Small intestine (tissue), 7 donors: Measurements from ENCODE around the gene ATG13. TPM values are rescaled to one million over a fixed set of nuclear protein-coding genes. Genes with fewer than 3 reads are reported as not detected.

ENCODE experiments used
- DNase-seq, 2 donors: peaks; one replicate each; pipeline versions ENCODE4 v3.0.0 to v3.0.0-alpha.2; 2013
- FAIRE-seq: peaks from 2 replicates; lab custom pipeline; 2012; peaks lifted over from hg19 to GRCh38; lab: Jason Lieb, UNC
- H3K27ac ChIP-seq, 3 donors: one replicate each; pipeline ENCODE4 v1.5.1; 2013; ENCODE audit warnings: low read length in 2 of 3, mild to moderate bottlenecking in 2 of 3, control low read depth in 1 of 3, inconsistent platforms in 1 of 3, low read depth in 1 of 3, moderate library complexity in 1 of 3
- H3K27me3 ChIP-seq, 3 donors: one replicate each; pipeline ENCODE4 v1.6.1; 2013; ENCODE audit warnings: low read length in 3 of 3, inconsistent platforms in 1 of 3; ENCODE audit not compliant: control insufficient read depth in 3 of 3, insufficient read depth in 3 of 3
- H3K36me3 ChIP-seq, 3 donors: one replicate each; pipeline ENCODE4 v1.6.1; 2013; ENCODE audit warnings: low read length in 3 of 3, inconsistent platforms in 1 of 3, low read depth in 1 of 3, mild to moderate bottlenecking in 1 of 3, moderate library complexity in 1 of 3; ENCODE audit not compliant: control insufficient read depth in 3 of 3, insufficient read depth in 2 of 3
- H3K4me1 ChIP-seq, 3 donors: one replicate each; pipeline ENCODE4 v1.6.1; 2013; ENCODE audit warnings: low read length in 2 of 3, inconsistent platforms in 1 of 3, low read depth in 1 of 3, mild to moderate bottlenecking in 1 of 3, moderate library complexity in 1 of 3; ENCODE audit not compliant: control insufficient read depth in 3 of 3, insufficient read depth in 2 of 3
- H3K4me3 ChIP-seq, 3 donors: one replicate each; pipeline ENCODE4 v1.5.1; 2013; ENCODE audit warnings: low read length in 3 of 3, control low read depth in 1 of 3, inconsistent platforms in 1 of 3, low read depth in 1 of 3, mild to moderate bottlenecking in 1 of 3, moderate library complexity in 1 of 3
- H3K9me3 ChIP-seq, 2 donors: one replicate each; pipeline ENCODE4 v1.6.1; 2013; ENCODE audit warnings: low read depth in 1 of 2, low read length in 1 of 2; ENCODE audit not compliant: control insufficient read depth in 2 of 2, insufficient read depth in 1 of 2
- WGBS, 3 donors: extraction: QIAGEN DNeasy Blood & Tissue Kit; methylation state at CpG; one replicate each; pipeline ENCODE4 v1.1.7; 2013; 5-methylcytosine and 5-hydroxymethylcytosine counted together
- polyA plus RNA-seq, 4 donors: library from polyadenylated mRNA; stranded (reverse) in 3 of 4; unstranded in 1 of 4; fragments of 200-250 nt in 3 of 4; fragments of 120-200 nt in 1 of 4; gene quantifications; one replicate each; pipeline versions ENCODE4 v1.2.1 to v1.2.3, GENCODE V29; 2013
- donor health status: healthy with polysubstance abuse.
- donor health status: control.
- donor health status: control.
- donor health status: Bipolar disorder and iron deficiency.
- donor health status: healthy.

Gene ATG13
- polyA plus RNA-seq, 4 donors, result 35.7 to 55.3 (median 37.4) TPM

GRCh38 chr11:46692450-46692849 lies 75.1 kb downstream of the ATG13 start:
- Histone ChIP-seq H3K27ac (no peak overlapping the region), H3K4me1 (no peaks in the 10 kb centered on the region), H3K27me3 (no peaks in the 10 kb centered on the region), H3K36me3 (peaks cover 13 to 80% (median 24%) of the 10 kb centered on the region in 3 donors), H3K4me3 (no peak overlapping the region), H3K9me3 (no peaks in the 10 kb centered on the region)
- WGBS, 3 donors, result 90 to 94% (median 90%) methylated on average over 4 of the region's 4 CpGs
- DNase-seq, result no peak
- no peak for FAIRE-seq

DNA sequence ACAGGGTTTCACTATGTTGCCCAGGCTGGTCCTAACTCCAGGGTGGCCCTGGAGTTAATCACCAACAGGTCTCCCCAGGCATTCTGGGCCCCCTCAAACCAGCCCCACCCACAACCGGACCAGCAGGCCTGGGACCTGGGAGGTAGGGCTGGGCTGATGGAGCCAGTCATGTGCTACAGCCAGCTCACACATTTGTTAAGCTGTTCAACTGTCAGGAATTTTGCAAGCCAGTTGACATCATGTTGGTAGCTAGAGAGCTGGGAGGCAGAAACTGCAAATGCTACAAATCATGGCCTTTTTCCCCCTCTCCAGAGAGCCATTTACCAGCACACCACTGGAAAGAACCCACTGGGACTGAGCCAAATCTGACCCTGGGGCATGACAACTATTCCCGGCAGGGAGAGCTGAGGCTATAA lies 76.3 kb downstream of the ATG13 start:
- no peak for DNase-seq
- Histone ChIP-seq H3K4me3 (no peak overlapping the region), H3K4me1 (peaks cover 0 to 6% (median 0%) of the 10 kb centered on the region in 3 donors), H3K36me3 (peaks cover 13 to 75% (median 22%) of the 10 kb centered on the region in 3 donors), H3K27ac (peak overlapping the region in 1 of 3 donors; percentile 11), H3K27me3 (no peaks in the 10 kb centered on the region), H3K9me3 (no peaks in the 10 kb centered on the region)
- WGBS, 3 donors, result 87 to 91% (median 88%) methylated on average over 2 of the region's 2 CpGs
- FAIRE-seq, result no peak

DNA sequence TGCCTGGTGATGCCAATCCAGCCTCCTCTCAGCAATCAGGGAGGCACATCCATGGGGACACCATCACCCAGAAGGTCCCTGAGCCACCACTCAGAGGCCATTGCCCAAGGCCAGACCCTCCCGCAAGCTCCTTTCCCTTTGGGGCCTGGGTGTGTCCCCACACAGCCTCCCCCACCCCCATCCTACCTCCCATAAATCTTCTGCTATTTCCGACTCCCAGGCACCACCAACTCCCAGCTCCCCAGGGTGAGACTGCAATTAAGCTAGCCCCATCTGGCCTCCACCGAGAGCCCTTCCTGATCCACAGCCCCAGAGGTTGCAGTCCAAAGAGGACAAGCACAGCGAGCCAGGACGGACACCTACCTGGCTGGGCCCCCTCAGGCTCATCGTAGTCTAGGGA lies 76.7 kb downstream of the ATG13 start:
- Histone ChIP-seq H3K4me3 (no peak overlapping the region), H3K36me3 (peaks cover 13 to 72% (median 22%) of the 10 kb centered on the region in 3 donors), H3K9me3 (no peaks in the 10 kb centered on the region), H3K27me3 (no peaks in the 10 kb centered on the region), H3K4me1 (peaks cover 0 to 8% (median under 1%) of the 10 kb centered on the region in 3 donors), H3K27ac (peak overlapping the region in 1 of 3 donors; percentile 11)
- DNase-seq (no peak), FAIRE-seq (no peak)
- 89 to 94% (median 92%) methylated on average over 6 of the region's 6 CpGs for WGBS, 3 donors

- peaks cover 13 to 72% (median 22%) of the 10 kb centered on the region in 3 donors for H3K36me3 ChIP-seq
- no peak overlapping the region for H3K27ac ChIP-seq
- no peak for DNase-seq
- H3K4me3 ChIP-seq, result no peak overlapping the region
- H3K4me1 ChIP-seq, result peaks cover 0 to 8% (median 3%) of the 10 kb centered on the region in 3 donors
- H3K9me3 ChIP-seq, result no peaks in the 10 kb centered on the region
- FAIRE-seq, result no peak
- 85 to 91% (median 90%) methylated on average over 7 of the region's 7 CpGs for WGBS, 3 donors
- no peaks in the 10 kb centered on the region for H3K27me3 ChIP-seq
These were observed 77.3 kb downstream of the ATG13 start for GRCh38 chr11:46694607-46695006.

GRCh38 chr11:46695345-46696211 lies 78.2 kb downstream of the ATG13 start:
- no peaks in the 10 kb centered on the region for H3K27me3 ChIP-seq
- H3K4me1 ChIP-seq, result peaks cover 0 to 8% (median 3%) of the 10 kb centered on the region in 3 donors
- 90 to 92% (median 90%) methylated on average over 12 of the region's 12 CpGs for WGBS, 3 donors
- H3K27ac ChIP-seq, result no peak overlapping the region
- FAIRE-seq (no peak), DNase-seq (no peak)
- H3K36me3 ChIP-seq, result peaks cover 12 to 68% (median 21%) of the 10 kb centered on the region in 3 donors
- no peak overlapping the region for H3K4me3 ChIP-seq
- no peaks in the 10 kb centered on the region for H3K9me3 ChIP-seq

GRCh38 chr11:46696212-46696558 lies 78.8 kb downstream of the ATG13 start:
- H3K9me3 ChIP-seq, result no peaks in the 10 kb centered on the region
- 50 to 76% (median 60%) methylated on average over 11 of the region's 11 CpGs for WGBS, 3 donors
- no peak overlapping the region for H3K27ac ChIP-seq
- FAIRE-seq, result no peak
- no peak for DNase-seq
- peaks cover 9 to 64% (median 19%) of the 10 kb centered on the region in 3 donors for H3K36me3 ChIP-seq
- H3K4me3 ChIP-seq, result no peak overlapping the region
- H3K4me1 ChIP-seq, result peaks cover 0 to 8% (median 3%) of the 10 kb centered on the region in 3 donors
- H3K27me3 ChIP-seq, result no peaks in the 10 kb centered on the region

- no peak for DNase-seq
- Histone ChIP-seq H3K4me1 (peaks cover 0 to 15% (median 3%) of the 10 kb centered on the region in 3 donors), H3K9me3 (no peaks in the 10 kb centered on the region), H3K4me3 (no peak overlapping the region), H3K36me3 (peaks cover 3 to 57% (median 19%) of the 10 kb centered on the region in 3 donors), H3K27me3 (no peaks in the 10 kb centered on the region), H3K27ac (no peak overlapping the region)
- FAIRE-seq, result no peak
- 72 to 81% (median 76%) methylated on average over 3 of the region's 3 CpGs for WGBS, 3 donors
These were observed 80.0 kb downstream of the ATG13 start for GRCh38 chr11:46697303-46697702.

DNA sequence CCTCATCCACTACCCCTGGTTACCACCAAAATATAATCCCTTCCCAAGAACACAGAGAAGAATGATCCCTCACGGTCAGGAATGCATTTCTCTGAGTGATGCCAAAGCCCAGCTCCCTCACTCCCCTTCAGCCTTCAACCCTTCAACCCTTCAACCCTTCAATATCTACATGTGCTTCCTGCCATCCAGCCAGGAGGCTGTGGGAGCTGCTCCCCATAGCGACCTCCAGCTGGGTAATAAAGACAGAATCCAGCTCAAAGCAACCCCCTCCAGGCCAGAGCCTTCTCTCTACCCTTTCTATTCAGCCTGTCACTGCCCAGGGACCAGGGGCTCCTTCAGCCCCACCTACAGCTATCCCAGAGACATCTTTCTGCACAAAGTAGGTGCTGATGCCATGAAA lies 80.4 kb downstream of the ATG13 start:
- Histone ChIP-seq H3K4me1 (peaks cover 0 to 18% (median 3%) of the 10 kb centered on the region in 3 donors), H3K4me3 (no peak overlapping the region), H3K27ac (no peak overlapping the region), H3K9me3 (no peaks in the 10 kb centered on the region), H3K36me3 (peaks cover 3 to 57% (median 19%) of the 10 kb centered on the region in 3 donors), H3K27me3 (no peaks in the 10 kb centered on the region)
- FAIRE-seq, result no peak
- WGBS, 3 donors, result 44 to 54% (median 47%) methylated on average over 2 of the region's 2 CpGs
- no peak for DNase-seq
